Measurements from ENCODE around the gene TP73.
A peak's percentile ranks its signal among the peaks of the same experiment; 100 is the strongest.

TP73 gene

GRCh38 chr1:3651930-3652547 lies at the start of gene TP73:
TSS of gene TP73 (plus strand) at chr1:3652516. CDS start at chr1:3682366, 29,850 bp downstream.
- DNase-seq, result peak; percentile 5

- DNase-seq, result no peak
These were observed 49.2 kb upstream of the TP73 start for GRCh38 chr1:3603156-3603555.

GRCh38 chr1:3603571-3604467 lies 48.5 kb upstream of the TP73 start:
- no peak for DNase-seq

- DNase-seq, result no peak
These were observed 47.8 kb upstream of the TP73 start for GRCh38 chr1:3604468-3604974.

GRCh38 chr1:3604997-3605823 lies 47.1 kb upstream of the TP73 start:
- no peak for DNase-seq

GRCh38 chr1:3606779-3607702 lies 45.3 kb upstream of the TP73 start:
- no peak for DNase-seq

- DNase-seq, result no peak
These were observed 44.6 kb upstream of the TP73 start for GRCh38 chr1:3607703-3608065.

- DNase-seq, result no peak
These were observed 44.2 kb upstream of the TP73 start for GRCh38 chr1:3608154-3608553.

- DNase-seq, result no peak
These were observed 43.1 kb upstream of the TP73 start for GRCh38 chr1:3609016-3609768.

GRCh38 chr1:3609769-3610526 lies 42.4 kb upstream of the TP73 start:
- DNase-seq, result no peak

- DNase-seq, result no peak
These were observed 41.7 kb upstream of the TP73 start for GRCh38 chr1:3610527-3611169.

GRCh38 chr1:3611170-3612019 lies 40.9 kb upstream of the TP73 start, which contains the start of gene MEGF6:
TSS of gene MEGF6 (minus strand) at chr1:3611508. CDS start at chr1:3611268, 240 bp downstream.
- peak; percentile 68 for DNase-seq

GRCh38 chr1:3612123-3612522 lies 40.2 kb upstream of the TP73 start:
- no peak for DNase-seq

GRCh38 chr1:3614755-3615742 lies 37.3 kb upstream of the TP73 start:
- no peak for DNase-seq

GRCh38 chr1:3616861-3617260 lies 35.5 kb upstream of the TP73 start:
- no peak for DNase-seq

- DNase-seq, result no peak
These were observed 34.4 kb upstream of the TP73 start for GRCh38 chr1:3617806-3618345.

GRCh38 chr1:3618531-3618880 lies 33.8 kb upstream of the TP73 start:
- DNase-seq, result no peak

All from CD4-positive, alpha-beta T cell treated with Interleukin-17A for 1 hour (primary cell).